Measurements from ENCODE around the gene PDGFRB.

GRCh38 chr5:150077060-150077459 is 78.6 kb downstream of the PDGFRB start:
- TF ChIP-seq ZNF514 (tag by site-specific recombination; IDR thresholded peaks at IDR 0.05), result no peak
- TF ChIP-seq PBX3 (CRISPR knock-in tag; IDR thresholded peaks at IDR 0.05), result no peak
- no peak for TF ChIP-seq MEIS1 (CRISPR knock-in tag; IDR thresholded peaks at IDR 0.05; ENCODE audit: borderline replicate concordance)

All from HEK293 (cell line).